Suprapubic skin (tissue), 4 donors: Measurements from ENCODE around the gene PDE4B. TPM values are rescaled to one million over a fixed set of nuclear protein-coding genes. Genes with fewer than 3 reads are reported as not detected.
A peak's percentile ranks its signal among the peaks of the same experiment; 100 is the strongest.

Source experiments
- DNase-seq, 2 donors: peaks; one replicate each; pipeline ENCODE4 v3.0.0-alpha.2; 2019; ENCODE audit warnings: low spot score in 2 of 2
- H3K27ac ChIP-seq: fragments of 200-600 bp; sonication (generic); one replicate; pipeline ENCODE4 v1.5.1; 2019
- H3K27me3 ChIP-seq: fragments of 200-600 bp; sonication (generic); one replicate; pipeline ENCODE4 v1.5.1; 2019
- H3K36me3 ChIP-seq: fragments of 200-600 bp; sonication (generic); one replicate; pipeline ENCODE4 v1.5.1; 2019
- H3K4me1 ChIP-seq: fragments of 200-600 bp; sonication (generic); one replicate; pipeline ENCODE4 v1.5.1; 2019
- H3K4me3 ChIP-seq: fragments of 200-600 bp; sonication (generic); one replicate; pipeline ENCODE4 v1.5.1; 2019; ENCODE audit warnings: mild to moderate bottlenecking
- H3K9me3 ChIP-seq: fragments of 200-600 bp; sonication (generic); one replicate; pipeline ENCODE4 v1.5.1; 2019
- EP300 ChIP-seq: sonication (generic); formaldehyde crosslinking; IDR thresholded peaks from one replicate; pipeline ENCODE4 v1.6.1; 2017; ENCODE audit warnings: antibody characterized with exemption
- POLR2A ChIP-seq, 2 donors: fragments of 450-650 bp; IDR thresholded peaks; one replicate each; pipeline ENCODE4 v1.6.1; 2017; ENCODE audit warnings: antibody characterized with exemption in 2 of 2, mild to moderate bottlenecking in 2 of 2, moderate library complexity in 2 of 2
- POLR2AphosphoS5 ChIP-seq, 3 donors: sonication (generic); formaldehyde crosslinking; IDR thresholded peaks; one replicate each; pipeline ENCODE4 v1.6.1; 2017; ENCODE audit warnings: antibody characterized with exemption in 3 of 3
- WGBS: methylation state at CpG from one replicate; pipeline ENCODE4 v1.1.5; 2018; 5-methylcytosine and 5-hydroxymethylcytosine counted together
- total RNA-seq, 4 donors: library from RNA; depleted of rRNA; stranded (reverse); fragments of >200 nt; gene quantifications; one replicate each; pipeline ENCODE4 v1.1.0, GENCODE V29; 2016
- TF ChIP-seq, protein P1 (sequence below), 2 donors: fragments of 200-600 bp in 1 of 2; fragments of 450-650 bp in 1 of 2; sonication (generic) in 1 of 2; IDR thresholded peaks; one replicate each; pipeline ENCODE4 v1.5.1; 2016 to 2019; ENCODE audit warnings: antibody characterized with exemption in 2 of 2, mild to moderate bottlenecking in 1 of 2, moderate library complexity in 1 of 2

PDE4B gene
- total RNA-seq, 4 donors from 2014 or later = 14.2 to 27.6 (median 16.7) TPM

DNA sequence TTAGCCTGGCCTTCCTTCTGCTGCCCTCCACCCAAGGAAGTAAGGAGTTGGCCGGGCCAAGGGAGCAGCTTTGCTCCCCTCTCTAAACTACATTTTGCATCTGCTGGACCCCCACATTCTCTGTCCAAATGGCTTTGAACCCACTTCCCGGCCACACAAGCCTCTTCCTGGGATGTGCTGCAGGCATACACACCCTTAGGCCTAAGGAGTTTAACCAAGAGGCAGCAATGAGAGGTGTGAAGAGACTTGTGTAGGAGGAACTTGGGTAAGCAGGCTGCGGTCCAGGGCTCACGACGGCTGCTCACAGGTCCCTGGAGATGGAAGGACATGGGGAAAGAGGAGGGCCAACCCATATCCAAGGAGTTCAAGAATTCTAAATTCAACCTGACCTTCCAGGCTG is 544.6 kb downstream of the PDE4B start:
- WGBS = 76% methylated on average over 5 of the region's 5 CpGs
- H3K27ac ChIP-seq = peak overlapping the region; percentile 66
- H3K4me3 ChIP-seq = no peak overlapping the region

GRCh38 chr1:66339944-66340343 is 547.2 kb downstream of the PDE4B start:
- Histone ChIP-seq H3K9me3 (no peaks in the 10 kb centered on the region), H3K27ac (no peak overlapping the region), H3K4me1 (peaks cover 34% of the 10 kb centered on the region), H3K4me3 (no peak overlapping the region), H3K27me3 (no peaks in the 10 kb centered on the region), H3K36me3 (no peaks in the 10 kb centered on the region)
- TF ChIP-seq POLR2AphosphoS5 (IDR thresholded peaks at IDR 0.05) = no peak
- no peak for TF ChIP-seq POLR2A (IDR thresholded peaks at IDR 0.05)
- TF ChIP-seq, protein P1, sequence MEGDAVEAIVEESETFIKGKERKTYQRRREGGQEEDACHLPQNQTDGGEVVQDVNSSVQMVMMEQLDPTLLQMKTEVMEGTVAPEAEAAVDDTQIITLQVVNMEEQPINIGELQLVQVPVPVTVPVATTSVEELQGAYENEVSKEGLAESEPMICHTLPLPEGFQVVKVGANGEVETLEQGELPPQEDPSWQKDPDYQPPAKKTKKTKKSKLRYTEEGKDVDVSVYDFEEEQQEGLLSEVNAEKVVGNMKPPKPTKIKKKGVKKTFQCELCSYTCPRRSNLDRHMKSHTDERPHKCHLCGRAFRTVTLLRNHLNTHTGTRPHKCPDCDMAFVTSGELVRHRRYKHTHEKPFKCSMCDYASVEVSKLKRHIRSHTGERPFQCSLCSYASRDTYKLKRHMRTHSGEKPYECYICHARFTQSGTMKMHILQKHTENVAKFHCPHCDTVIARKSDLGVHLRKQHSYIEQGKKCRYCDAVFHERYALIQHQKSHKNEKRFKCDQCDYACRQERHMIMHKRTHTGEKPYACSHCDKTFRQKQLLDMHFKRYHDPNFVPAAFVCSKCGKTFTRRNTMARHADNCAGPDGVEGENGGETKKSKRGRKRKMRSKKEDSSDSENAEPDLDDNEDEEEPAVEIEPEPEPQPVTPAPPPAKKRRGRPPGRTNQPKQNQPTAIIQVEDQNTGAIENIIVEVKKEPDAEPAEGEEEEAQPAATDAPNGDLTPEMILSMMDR (IDR thresholded peaks at IDR 0.05) = no peak
- TF ChIP-seq EP300 = no peak
- WGBS = 35% methylated on average over 2 of the region's 2 CpGs
- no peak for DNase-seq

More for the DNA sequence above, 544.6 kb downstream of the PDE4B start:
- no peak for DNase-seq
- Histone ChIP-seq H3K9me3 (no peaks in the 10 kb centered on the region), H3K4me1 (peaks cover 47% of the 10 kb centered on the region), H3K36me3 (no peaks in the 10 kb centered on the region), H3K27me3 (no peaks in the 10 kb centered on the region)
- TF ChIP-seq, protein P1 (IDR thresholded peaks at IDR 0.05) = no peak
- TF ChIP-seq POLR2AphosphoS5 (IDR thresholded peaks at IDR 0.05) (no peak), EP300 (no peak), POLR2A (IDR thresholded peaks at IDR 0.05) (no peak)

- Histone ChIP-seq H3K9me3 (no peaks in the 10 kb centered on the region), H3K4me1 (peaks cover 20% of the 10 kb centered on the region), H3K4me3 (no peak overlapping the region), H3K27me3 (no peaks in the 10 kb centered on the region), H3K36me3 (no peaks in the 10 kb centered on the region), H3K27ac (no peak overlapping the region)
- DNase-seq = no peak
- TF ChIP-seq, protein P1 (IDR thresholded peaks at IDR 0.05) = no peak
- TF ChIP-seq EP300 (no peak), POLR2AphosphoS5 (IDR thresholded peaks at IDR 0.05) (no peak), POLR2A (IDR thresholded peaks at IDR 0.05) (no peak)
- 93% methylated on average over 1 of the region's 1 CpG for WGBS
Measured at GRCh38 chr1:66341446-66342089, 548.9 kb downstream of the PDE4B start.

DNA sequence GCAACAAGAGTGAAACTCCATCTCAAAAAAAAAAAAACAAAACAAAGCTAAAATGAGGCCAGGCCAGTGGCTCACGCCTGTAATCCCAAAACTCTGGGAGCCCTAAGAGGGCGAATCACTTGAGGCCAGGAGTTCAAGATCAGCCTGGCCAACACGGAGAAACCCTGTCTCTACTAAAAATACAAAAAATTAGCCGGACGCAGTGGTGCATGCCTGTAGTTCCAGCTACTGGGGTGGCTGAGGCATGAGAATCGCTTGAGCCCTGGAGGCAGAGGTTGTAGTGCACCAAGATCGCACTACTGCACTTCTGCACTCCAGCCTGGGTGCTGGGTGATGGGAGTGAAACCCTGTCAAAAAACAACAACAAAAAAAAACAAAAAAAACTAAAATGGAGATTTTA is 550.0 kb downstream of the PDE4B start:
- H3K4me3 ChIP-seq = no peak overlapping the region

DNA sequence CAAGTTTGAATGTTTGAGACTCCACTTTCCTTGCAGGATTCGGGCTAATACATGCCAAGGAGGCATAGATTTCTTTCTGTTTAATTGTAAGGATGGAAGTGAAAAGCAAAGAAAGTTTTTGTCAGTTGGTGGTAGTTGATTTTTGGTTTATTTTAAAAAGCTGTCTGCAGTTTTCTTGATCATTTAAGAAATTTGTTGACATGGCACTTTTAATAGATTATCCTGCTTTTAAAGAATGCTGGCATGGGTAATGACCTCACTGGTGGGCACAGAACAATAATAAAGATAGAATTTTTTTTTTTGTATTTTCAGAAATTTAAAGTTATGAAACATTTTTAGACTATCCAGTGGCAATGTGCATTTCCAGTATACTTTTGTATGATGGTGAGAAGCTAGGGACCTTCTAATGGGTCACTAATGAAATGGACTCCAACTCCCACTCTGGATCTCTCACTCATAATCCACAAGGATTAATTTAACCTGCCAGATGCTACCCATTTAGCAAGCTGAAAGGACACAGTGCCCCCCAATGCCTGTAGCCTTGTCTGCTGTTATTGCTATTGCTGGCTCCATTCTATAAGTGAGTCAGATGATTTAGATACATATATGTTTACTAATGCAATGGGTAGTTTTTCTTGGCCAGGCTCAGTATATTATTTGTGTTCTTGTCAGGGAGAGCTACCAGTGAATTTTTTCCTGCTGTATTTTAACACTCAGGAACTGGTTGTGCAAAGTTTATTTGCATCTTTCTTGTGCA is 551.1 kb downstream of the PDE4B start:
- Histone ChIP-seq H3K27me3 (no peaks in the 10 kb centered on the region), H3K36me3 (no peaks in the 10 kb centered on the region), H3K9me3 (no peaks in the 10 kb centered on the region), H3K4me1 (peaks cover 13% of the 10 kb centered on the region), H3K4me3 (no peak overlapping the region), H3K27ac (no peak overlapping the region)
- DNase-seq = no peak
- TF ChIP-seq, protein P1 (IDR thresholded peaks at IDR 0.05) = no peak
- TF ChIP-seq POLR2AphosphoS5 (IDR thresholded peaks at IDR 0.05) (no peak), EP300 (no peak), POLR2A (IDR thresholded peaks at IDR 0.05) (no peak)
- 95% methylated on average over 1 of the region's 1 CpG for WGBS

More for the DNA sequence above, 550.0 kb downstream of the PDE4B start:
- TF ChIP-seq, protein P1 (IDR thresholded peaks at IDR 0.05) = no peak
- TF ChIP-seq POLR2A (IDR thresholded peaks at IDR 0.05) (no peak), EP300 (no peak), POLR2AphosphoS5 (IDR thresholded peaks at IDR 0.05) (no peak)
- DNase-seq = no peak
- H3K27ac ChIP-seq = no peak overlapping the region
- no peaks in the 10 kb centered on the region for H3K27me3 ChIP-seq
- WGBS = 88% methylated on average over 7 of the region's 7 CpGs
- H3K9me3 ChIP-seq = no peaks in the 10 kb centered on the region
- no peaks in the 10 kb centered on the region for H3K36me3 ChIP-seq
- peaks cover 11% of the 10 kb centered on the region for H3K4me1 ChIP-seq
